Measurements from ENCODE around the gene USP36.

- TF ChIP-seq POLR2AphosphoS5 (IDR thresholded peaks at IDR 0.05; ENCODE audit: borderline replicate concordance, low read depth, low read length) (no peak), FOXP2 (optimal IDR thresholded peaks at IDR 0.05; ENCODE audit: control extremely low read depth, extremely low read length, insufficient read depth) (no peak), EZH2 (IDR thresholded peaks at IDR 0.05) (no peak)
Observed at GRCh38 chr17:78746949-78747269, 93.7 kb downstream of the USP36 start.
